Esophagus muscularis mucosa (tissue), 3 donors: ENCODE data around the gene SPRYD7.

ENCODE experiments used
- CTCF ChIP-seq, 3 experiments: fragments of 200-600 bp in 2 of 3; fragments of 450-650 bp in 1 of 3; sonication (generic) in 2 of 3; IDR thresholded peaks; one replicate each; pipeline ENCODE4 v1.5.1; 2017 to 2019; ENCODE audit warnings: antibody characterized with exemption in 3 of 3, mild to moderate bottlenecking in 2 of 3, moderate library complexity in 1 of 3
- POLR2A ChIP-seq: fragments of 450-650 bp; IDR thresholded peaks from one replicate; pipeline ENCODE4 v1.6.1; 2017; ENCODE audit warnings: antibody characterized with exemption, moderate library complexity, mild to moderate bottlenecking, low read depth

- TF ChIP-seq CTCF (IDR thresholded peaks at IDR 0.05) (no peak), POLR2A (no peak)
Observed at GRCh38 chr13:49977992-49978391, 41.9 kb upstream of the SPRYD7 start.
